ENCODE measurements around the gene RCAN2. TPM values are rescaled to one million over a fixed set of nuclear protein-coding genes. Genes with fewer than 3 reads are reported as not detected.

RCAN2 gene
- total RNA-seq, 1 donor from 2014 or later, result 17.0 TPM

DNA sequence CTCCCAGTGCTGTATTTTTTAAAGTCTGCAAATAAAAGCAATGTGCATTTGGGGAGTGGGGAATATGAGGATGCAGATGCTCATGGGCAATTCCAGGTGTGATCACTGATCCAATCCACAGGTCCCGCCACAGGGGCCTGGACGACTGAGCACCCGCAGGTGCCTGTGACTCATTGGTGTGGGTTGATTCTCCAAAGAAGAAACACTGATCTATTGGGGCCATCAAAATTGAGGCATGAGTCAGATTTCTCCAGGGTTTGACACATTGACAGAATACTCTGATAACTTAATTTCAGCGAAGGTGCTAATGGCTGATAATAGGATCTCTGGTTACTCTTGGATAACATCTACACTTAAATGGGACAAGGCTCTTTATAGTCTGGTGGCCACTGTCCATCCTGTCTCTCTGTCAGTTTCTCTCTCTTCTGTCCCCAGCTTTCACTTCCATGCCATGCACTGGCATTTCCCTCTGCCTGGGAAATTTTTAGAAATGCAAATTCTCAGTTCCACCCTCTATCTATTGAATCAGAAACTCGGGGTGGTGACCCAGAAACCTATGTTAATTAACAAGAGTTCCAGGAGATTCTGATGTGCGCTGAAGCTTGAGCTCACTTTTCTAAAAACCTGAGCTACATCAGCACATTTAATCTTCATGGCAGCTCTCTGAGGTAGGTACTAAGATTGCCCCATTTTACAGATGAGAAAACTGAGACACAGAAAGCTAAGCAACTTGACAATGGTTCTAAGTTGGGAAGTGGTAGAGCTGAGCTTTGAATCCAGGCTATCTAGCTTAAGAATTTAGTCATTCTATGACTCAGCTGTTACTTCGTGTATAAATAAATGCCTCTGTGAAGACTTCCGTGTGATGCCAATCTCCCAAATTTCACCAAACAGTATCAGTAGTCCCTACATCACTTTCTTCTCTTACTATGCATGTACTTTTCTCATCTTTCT, 10.2 kb upstream of the RCAN2 start:
- DNase-seq (ENCODE audit: low spot score), result no peak
- Mint-ChIP-seq H3K4me3 (ENCODE audit: unreplicated experiment) (no peak overlapping the region), H3K4me1 (ENCODE audit: unreplicated experiment) (peaks cover 14% of the 10 kb centered on the region), H3K27ac (ENCODE audit: unreplicated experiment) (no peak overlapping the region), H3K36me3 (ENCODE audit: low read depth, unreplicated experiment) (no peaks in the 10 kb centered on the region), H3K9me3 (ENCODE audit: unreplicated experiment) (no peaks in the 10 kb centered on the region), H3K27me3 (ENCODE audit: unreplicated experiment) (peaks cover 2% of the 10 kb centered on the region)
- TF ChIP-seq, protein P1, sequence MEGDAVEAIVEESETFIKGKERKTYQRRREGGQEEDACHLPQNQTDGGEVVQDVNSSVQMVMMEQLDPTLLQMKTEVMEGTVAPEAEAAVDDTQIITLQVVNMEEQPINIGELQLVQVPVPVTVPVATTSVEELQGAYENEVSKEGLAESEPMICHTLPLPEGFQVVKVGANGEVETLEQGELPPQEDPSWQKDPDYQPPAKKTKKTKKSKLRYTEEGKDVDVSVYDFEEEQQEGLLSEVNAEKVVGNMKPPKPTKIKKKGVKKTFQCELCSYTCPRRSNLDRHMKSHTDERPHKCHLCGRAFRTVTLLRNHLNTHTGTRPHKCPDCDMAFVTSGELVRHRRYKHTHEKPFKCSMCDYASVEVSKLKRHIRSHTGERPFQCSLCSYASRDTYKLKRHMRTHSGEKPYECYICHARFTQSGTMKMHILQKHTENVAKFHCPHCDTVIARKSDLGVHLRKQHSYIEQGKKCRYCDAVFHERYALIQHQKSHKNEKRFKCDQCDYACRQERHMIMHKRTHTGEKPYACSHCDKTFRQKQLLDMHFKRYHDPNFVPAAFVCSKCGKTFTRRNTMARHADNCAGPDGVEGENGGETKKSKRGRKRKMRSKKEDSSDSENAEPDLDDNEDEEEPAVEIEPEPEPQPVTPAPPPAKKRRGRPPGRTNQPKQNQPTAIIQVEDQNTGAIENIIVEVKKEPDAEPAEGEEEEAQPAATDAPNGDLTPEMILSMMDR (IDR thresholded peaks at IDR 0.05; ENCODE audit: unreplicated experiment), result no peak

DNA sequence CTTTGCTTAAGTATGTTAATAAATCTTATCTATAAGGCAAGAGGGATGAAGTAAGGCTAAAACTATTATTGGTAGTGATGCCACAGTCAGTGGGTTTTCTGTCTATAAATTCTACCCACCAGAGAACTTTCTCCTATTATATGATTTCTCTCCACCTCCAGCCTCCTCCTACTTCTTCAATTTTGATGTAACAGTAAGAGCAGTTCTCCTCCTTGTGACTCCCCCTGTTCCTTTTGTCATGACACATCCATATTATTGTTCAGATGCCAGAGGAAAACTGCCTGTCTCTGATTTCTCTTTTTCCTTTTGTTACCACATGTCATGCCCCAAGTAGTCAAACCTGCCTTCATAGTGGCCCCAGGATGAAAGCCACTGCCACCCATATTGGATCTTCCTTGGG, 9.1 kb upstream of the RCAN2 start:
- Mint-ChIP-seq H3K4me1 (ENCODE audit: unreplicated experiment) (peaks cover 12% of the 10 kb centered on the region), H3K4me3 (ENCODE audit: unreplicated experiment) (no peak overlapping the region), H3K27me3 (ENCODE audit: unreplicated experiment) (peaks cover 2% of the 10 kb centered on the region), H3K27ac (ENCODE audit: unreplicated experiment) (no peak overlapping the region), H3K9me3 (ENCODE audit: unreplicated experiment) (no peaks in the 10 kb centered on the region), H3K36me3 (ENCODE audit: low read depth, unreplicated experiment) (no peaks in the 10 kb centered on the region)
- TF ChIP-seq, protein P1 (IDR thresholded peaks at IDR 0.05; ENCODE audit: unreplicated experiment), result no peak
- DNase-seq (ENCODE audit: low spot score), result no peak

DNA sequence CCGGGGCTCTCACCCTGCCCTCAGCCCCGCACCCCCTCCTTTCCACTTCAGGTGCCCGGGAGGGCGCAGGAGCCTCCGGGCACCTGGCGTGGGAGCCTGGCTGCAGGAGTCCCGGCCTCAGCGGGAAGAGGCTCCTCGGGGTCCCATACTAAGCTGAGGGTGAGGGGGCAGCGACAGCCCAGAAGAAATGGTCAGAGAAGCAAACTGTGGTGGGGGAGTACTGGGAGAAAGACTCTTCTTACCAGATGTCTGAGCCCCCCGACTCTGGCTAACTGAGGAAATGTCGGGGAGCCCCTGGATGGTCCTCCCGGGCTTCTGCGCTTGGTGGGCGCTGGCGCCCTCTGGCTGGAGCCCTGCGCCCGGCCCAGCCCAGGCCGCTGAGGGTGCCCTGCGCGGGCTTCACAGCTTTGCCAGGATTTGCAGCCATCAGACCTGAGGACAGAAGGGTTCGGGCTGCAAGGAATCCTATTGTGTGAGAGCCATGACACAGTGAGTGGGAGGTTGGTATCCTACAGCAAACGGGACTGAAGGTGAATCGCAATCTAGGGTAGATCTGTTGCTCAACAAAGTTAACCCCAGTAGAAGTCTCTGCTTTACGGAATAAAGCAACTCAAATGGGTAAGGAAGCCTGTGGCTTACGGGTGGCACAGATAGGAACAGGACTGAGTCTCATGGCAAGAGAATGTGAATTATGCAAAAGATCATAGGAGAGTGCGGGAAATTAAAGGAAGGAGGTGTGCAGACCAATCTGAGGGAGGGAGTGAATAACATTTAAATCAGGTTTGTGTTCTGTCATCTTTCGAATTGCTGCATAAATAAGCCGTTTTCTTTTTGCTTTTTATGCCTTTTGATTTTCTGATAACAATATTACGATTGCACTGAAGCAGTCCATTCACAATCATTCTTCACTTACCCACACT, 639 bp upstream of the RCAN2 start:
- Mint-ChIP-seq H3K27me3 (ENCODE audit: unreplicated experiment) (peaks cover 7% of the 10 kb centered on the region), H3K4me3 (ENCODE audit: unreplicated experiment) (peak overlapping the region; percentile 75), H3K27ac (ENCODE audit: unreplicated experiment) (peak overlapping the region; percentile 24), H3K36me3 (ENCODE audit: low read depth, unreplicated experiment) (no peaks in the 10 kb centered on the region), H3K4me1 (ENCODE audit: unreplicated experiment) (peaks cover 8% of the 10 kb centered on the region), H3K9me3 (ENCODE audit: unreplicated experiment) (no peaks in the 10 kb centered on the region)
- TF ChIP-seq, protein P1 (IDR thresholded peaks at IDR 0.05; ENCODE audit: unreplicated experiment), result no peak
- DNase-seq (ENCODE audit: low spot score), result peak; percentile 60

DNA sequence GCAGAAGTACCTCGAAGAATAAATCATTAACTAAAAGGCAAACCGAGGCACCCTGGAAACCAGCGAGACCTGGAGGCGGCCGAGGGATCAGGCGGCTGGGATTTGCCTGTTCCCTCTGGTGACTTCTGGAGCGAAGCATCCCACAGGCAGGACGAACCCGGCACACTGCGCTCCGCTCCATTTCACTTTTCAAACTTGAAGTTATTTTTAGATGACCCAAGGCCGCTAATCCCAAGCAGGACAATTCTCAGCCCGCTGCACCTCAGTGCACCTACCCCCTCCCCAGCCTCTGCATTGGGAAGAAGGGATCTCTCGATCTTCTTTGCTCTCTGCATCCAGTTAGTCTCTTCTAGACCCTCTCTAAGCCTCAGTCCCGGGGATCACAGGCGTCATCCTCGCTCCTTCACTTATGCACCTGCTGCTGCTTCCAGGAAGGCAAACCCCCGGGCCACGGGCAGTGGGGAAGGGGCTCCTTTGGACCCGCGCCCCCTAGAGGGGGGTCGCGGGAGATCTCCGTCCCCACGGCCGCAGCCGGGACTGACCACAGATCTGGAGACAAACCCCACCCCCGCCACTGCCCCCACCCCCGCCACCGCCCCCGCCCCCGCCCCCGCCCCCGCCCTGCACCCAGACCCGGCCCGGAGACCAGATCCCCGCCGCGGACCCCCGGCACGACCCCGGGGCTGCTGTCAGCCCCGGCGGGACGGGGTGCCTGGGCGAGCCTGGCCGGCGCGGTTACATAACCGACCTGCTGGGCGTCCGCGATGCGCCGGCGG, 636 bp downstream of the RCAN2 start:
- TF ChIP-seq, protein P1 (IDR thresholded peaks at IDR 0.05; ENCODE audit: unreplicated experiment), result peak; percentile 76
- H3K27ac Mint-ChIP-seq (ENCODE audit: unreplicated experiment), result no peak overlapping the region
- peak; percentile 77 for DNase-seq (ENCODE audit: low spot score)
- peaks cover 7% of the 10 kb centered on the region for H3K27me3 Mint-ChIP-seq (ENCODE audit: unreplicated experiment)
- H3K4me3 Mint-ChIP-seq (ENCODE audit: unreplicated experiment), result peak overlapping the region; percentile 90
- peaks cover 8% of the 10 kb centered on the region for H3K4me1 Mint-ChIP-seq (ENCODE audit: unreplicated experiment)
- H3K9me3 Mint-ChIP-seq (ENCODE audit: unreplicated experiment), result no peaks in the 10 kb centered on the region
- H3K36me3 Mint-ChIP-seq (ENCODE audit: low read depth, unreplicated experiment), result no peaks in the 10 kb centered on the region
